Thyroid gland (tissue), 4 donors: ENCODE measurements around the gene ANKRD33B. TPM values are rescaled to one million over a fixed set of nuclear protein-coding genes. Genes with fewer than 3 reads are reported as not detected.

Experiments
- DNase-seq, 2 donors: peaks; one replicate each; pipeline ENCODE4 v3.0.0-alpha.2; 2019
- H3K27ac ChIP-seq, 3 donors: fragments of 200-600 bp; sonication (generic); 1 replicate in 2 of 3; 2 replicates in 1 of 3; pipeline ENCODE4 v1.5.1; 2016 to 2019; ENCODE audit warnings: mild to moderate bottlenecking in 1 of 3, moderate library complexity in 1 of 3
- H3K27me3 ChIP-seq: fragments of 200-600 bp; sonication (generic); one replicate; pipeline ENCODE4 v1.5.1; 2019
- H3K36me3 ChIP-seq, 2 donors: fragments of 200-600 bp; sonication (generic); one replicate each; pipeline ENCODE4 v1.5.1; 2016 to 2019
- H3K4me1 ChIP-seq, 2 donors: fragments of 200-600 bp; sonication (generic); one replicate each; pipeline ENCODE4 v1.5.1; 2017 to 2019
- H3K4me3 ChIP-seq, 3 donors: fragments of 200-600 bp; sonication (generic); replicated peaks in 1 of 3; 1 replicate in 2 of 3; 2 replicates in 1 of 3; pipeline ENCODE4 v1.5.1; 2016; ENCODE audit warnings: mild to moderate bottlenecking in 1 of 3
- H3K9me3 ChIP-seq: fragments of 200-600 bp; sonication (generic); one replicate; pipeline ENCODE4 v1.5.1; 2017
- POLR2A ChIP-seq, 2 donors: fragments of 450-650 bp; IDR thresholded peaks; one replicate each; pipeline ENCODE4 v1.6.1; 2017; ENCODE audit warnings: antibody characterized with exemption in 2 of 2, mild to moderate bottlenecking in 2 of 2, moderate library complexity in 1 of 2
- WGBS, 2 donors: methylation state at CpG; one replicate each; pipeline ENCODE4 v1.1.5; 2017; 5-methylcytosine and 5-hydroxymethylcytosine counted together
- intact Hi-C: fragments of 100-400 bp; cut with DNase I; formaldehyde crosslinking; loops from one replicate; pipeline ENCODE4 v1.15.1; 2023
- total RNA-seq, 4 donors: library from RNA; depleted of rRNA; stranded (reverse); fragments of >200 nt; gene quantifications; one replicate each; pipeline ENCODE4 v1.2.3, GENCODE V29; 2016
- TF ChIP-seq, protein P1 (sequence below), 6 experiments: fragments of 200-600 bp in 3 of 6; fragments of 450-650 bp in 3 of 6; sonication (generic) in 3 of 6; IDR thresholded peaks; one replicate each; pipeline ENCODE4 v1.5.1; 2016 to 2019; ENCODE audit warnings: antibody characterized with exemption in 6 of 6, mild to moderate bottlenecking in 2 of 6, inconsistent platforms in 1 of 6, moderate library complexity in 1 of 6

Gene ANKRD33B
- total RNA-seq, 4 donors from 2014 or later = 0.67 to 1.6 (median 1.1) TPM

DNA sequence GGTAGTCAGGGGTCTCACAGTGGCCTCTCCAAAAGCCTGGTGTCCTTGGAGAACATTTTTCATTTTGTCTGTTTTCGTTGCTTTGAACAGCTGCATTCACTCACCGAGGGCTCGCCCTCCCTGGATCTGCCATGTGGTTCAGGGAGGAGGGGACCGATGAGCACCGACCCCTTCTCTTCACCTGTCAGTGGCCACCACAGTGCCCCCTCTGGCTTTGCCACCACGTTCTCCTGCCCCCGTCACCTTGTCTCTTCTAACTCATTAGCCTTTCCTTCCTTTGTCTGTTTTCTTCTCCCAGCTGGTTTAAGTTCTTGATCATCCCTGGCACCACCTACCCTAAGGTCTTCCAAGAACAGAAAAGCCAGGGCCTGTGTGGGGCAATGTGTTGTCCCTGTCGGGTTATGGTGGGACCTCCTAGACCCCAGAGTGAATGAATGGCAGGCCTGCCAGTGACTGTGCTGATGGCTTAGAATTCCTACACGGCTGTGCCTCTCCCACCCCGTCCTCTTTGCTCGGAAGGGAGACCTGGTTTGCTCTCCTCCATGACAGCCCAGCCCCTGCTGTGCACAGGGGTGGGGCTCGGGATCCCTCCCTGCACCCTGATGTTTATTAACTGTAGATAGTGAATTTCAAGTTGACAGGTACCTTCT is 90.0 kb downstream of the ANKRD33B start:
- Histone ChIP-seq H3K4me1 (peaks cover 7 to 15% of the 10 kb centered on the region in 2 donors), H3K27ac (no peak overlapping the region), H3K27me3 (peaks cover 13% of the 10 kb centered on the region), H3K36me3 (no peaks in the 10 kb centered on the region), H3K9me3 (no peaks in the 10 kb centered on the region), H3K4me3 (no peak overlapping the region)
- intact Hi-C loops = no loop called here
- no peak for TF ChIP-seq POLR2A (IDR thresholded peaks at IDR 0.05)
- TF ChIP-seq, protein P1, sequence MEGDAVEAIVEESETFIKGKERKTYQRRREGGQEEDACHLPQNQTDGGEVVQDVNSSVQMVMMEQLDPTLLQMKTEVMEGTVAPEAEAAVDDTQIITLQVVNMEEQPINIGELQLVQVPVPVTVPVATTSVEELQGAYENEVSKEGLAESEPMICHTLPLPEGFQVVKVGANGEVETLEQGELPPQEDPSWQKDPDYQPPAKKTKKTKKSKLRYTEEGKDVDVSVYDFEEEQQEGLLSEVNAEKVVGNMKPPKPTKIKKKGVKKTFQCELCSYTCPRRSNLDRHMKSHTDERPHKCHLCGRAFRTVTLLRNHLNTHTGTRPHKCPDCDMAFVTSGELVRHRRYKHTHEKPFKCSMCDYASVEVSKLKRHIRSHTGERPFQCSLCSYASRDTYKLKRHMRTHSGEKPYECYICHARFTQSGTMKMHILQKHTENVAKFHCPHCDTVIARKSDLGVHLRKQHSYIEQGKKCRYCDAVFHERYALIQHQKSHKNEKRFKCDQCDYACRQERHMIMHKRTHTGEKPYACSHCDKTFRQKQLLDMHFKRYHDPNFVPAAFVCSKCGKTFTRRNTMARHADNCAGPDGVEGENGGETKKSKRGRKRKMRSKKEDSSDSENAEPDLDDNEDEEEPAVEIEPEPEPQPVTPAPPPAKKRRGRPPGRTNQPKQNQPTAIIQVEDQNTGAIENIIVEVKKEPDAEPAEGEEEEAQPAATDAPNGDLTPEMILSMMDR (IDR thresholded peaks at IDR 0.05) = no peak
- 89 to 90% methylated on average over 12 of the region's 12 CpGs for WGBS, 2 donors
- DNase-seq = no peak

DNA sequence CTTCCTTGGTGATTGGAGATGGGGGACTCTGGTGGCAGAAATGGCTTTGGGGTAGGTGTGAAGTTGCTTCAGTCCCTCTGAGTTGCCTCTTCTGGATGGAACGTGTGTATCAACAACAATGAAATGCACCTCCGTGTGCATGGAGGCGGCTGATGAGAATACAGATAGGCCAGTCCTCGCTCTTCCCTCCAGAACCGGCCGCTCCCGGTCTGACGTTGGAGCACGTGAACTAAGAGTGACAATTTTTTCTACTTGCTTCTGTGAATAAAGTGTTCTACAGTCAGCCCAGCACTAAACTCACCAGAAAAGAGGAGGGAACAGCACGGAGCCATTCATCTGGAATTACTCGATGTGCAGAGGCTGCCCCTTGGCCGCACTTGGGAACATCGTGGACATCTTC is 90.7 kb downstream of the ANKRD33B start:
- H3K4me1 ChIP-seq = peaks cover 7 to 15% of the 10 kb centered on the region in 2 donors
- no peaks in the 10 kb centered on the region for H3K36me3 ChIP-seq
- peaks cover 6% of the 10 kb centered on the region for H3K27me3 ChIP-seq
- intact Hi-C loops = no loop called here
- H3K4me3 ChIP-seq = no peak overlapping the region
- 91 to 94% methylated on average over 13 of the region's 13 CpGs for WGBS, 2 donors
- no peak for DNase-seq
- H3K9me3 ChIP-seq = no peaks in the 10 kb centered on the region
- no peak overlapping the region for H3K27ac ChIP-seq
- TF ChIP-seq POLR2A (IDR thresholded peaks at IDR 0.05) = no peak
- TF ChIP-seq, protein P1 (IDR thresholded peaks at IDR 0.05) = no peak

DNA sequence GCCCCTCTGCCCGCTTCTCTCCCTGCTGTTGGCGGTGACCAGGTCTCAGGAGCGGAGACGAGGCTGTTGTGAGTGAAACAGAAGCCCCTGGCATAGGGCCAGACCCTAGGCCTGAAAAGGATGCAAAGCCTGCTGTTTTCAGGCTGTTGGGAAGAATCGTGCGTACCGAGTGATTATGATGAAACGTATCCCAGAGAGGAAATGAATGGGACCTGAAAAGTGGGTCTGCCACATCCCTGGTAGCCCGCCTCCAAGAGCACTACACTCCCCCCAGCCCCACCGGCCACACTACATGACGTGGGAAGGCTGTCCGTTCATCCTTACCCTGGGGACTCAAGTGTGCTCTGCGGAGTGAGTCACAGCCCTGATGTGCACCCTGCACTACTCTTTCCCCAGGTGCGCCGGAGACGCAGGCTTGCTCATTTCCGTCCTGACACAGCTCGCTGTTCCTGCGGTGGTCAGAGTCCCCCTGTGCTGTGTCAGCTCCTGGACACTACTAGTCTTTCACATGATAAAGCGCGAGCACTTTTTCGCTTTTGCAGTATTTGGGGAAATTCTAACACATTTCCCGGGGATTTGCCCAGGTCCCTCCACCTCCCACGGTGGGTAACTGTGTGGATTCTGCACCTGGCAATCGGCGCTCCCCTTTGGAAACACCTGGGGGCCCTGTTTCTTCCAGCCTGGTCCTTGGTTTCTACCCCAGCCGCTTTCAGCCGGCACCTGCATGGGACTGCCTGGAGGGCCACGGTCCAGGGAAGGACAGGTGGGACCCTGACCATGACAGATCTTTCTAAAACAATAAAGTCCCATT is 91.5 kb downstream of the ANKRD33B start:
- Histone ChIP-seq H3K4me1 (peaks cover 7 to 15% of the 10 kb centered on the region in 2 donors), H3K4me3 (no peak overlapping the region), H3K27me3 (no peaks in the 10 kb centered on the region), H3K9me3 (no peaks in the 10 kb centered on the region), H3K36me3 (no peaks in the 10 kb centered on the region), H3K27ac (no peak overlapping the region)
- intact Hi-C loops = no loop called here
- TF ChIP-seq, protein P1 (IDR thresholded peaks at IDR 0.05) = no peak
- no peak for TF ChIP-seq POLR2A (IDR thresholded peaks at IDR 0.05)
- WGBS, 2 donors = 76 to 78% methylated on average over 29 of the region's 29 CpGs
- no peak for DNase-seq

DNA sequence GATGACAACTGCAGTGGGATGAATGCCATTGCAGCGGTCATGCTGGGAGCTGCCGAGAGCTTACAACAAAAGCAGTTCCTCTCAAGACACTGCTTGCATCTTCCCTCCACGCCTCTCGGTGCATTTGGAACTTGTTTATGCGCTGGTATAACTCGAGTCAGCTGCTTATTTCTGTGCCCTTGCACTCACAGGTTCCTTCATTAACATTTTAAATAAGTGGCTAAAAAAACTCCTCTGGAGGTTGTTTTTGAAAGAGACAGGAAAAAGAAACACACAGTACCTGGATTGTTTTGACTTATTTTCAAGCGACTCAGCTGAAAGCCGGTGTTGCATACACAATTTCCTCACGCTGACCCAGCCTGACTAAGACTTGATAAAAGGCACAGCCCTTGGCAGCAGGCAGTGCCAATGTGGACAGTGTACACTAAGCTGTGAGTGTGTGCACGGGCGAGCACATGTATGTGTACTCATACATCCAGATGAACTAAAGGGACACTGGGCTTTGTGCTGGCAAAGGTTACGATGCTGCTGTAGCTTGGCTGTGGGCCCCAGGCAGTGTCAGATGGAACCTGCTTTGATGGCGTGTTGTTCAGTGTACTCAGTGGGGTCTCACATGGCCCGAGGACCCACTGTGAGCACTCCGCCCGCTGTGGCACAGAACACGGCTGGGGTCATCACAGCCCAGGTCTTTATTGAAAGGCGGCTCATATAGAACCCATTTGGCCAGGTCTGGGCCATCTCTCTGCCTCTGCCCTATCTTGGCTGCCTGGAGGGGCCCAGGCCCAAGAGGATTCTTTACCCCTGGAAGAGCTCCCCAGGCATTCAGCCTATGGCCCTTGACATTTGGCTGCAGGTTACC is 92.3 kb downstream of the ANKRD33B start:
- TF ChIP-seq, protein P1 (IDR thresholded peaks at IDR 0.05) = no peak
- no peak for TF ChIP-seq POLR2A (IDR thresholded peaks at IDR 0.05)
- intact Hi-C loops = no loop called here
- Histone ChIP-seq H3K36me3 (no peaks in the 10 kb centered on the region), H3K27me3 (no peaks in the 10 kb centered on the region), H3K4me1 (peaks cover 7 to 15% of the 10 kb centered on the region in 2 donors), H3K9me3 (no peaks in the 10 kb centered on the region), H3K27ac (no peak overlapping the region), H3K4me3 (no peak overlapping the region)
- peak; percentile 55 to 67 for DNase-seq
- WGBS, 2 donors = 41 to 44% methylated on average over 13 to 14 of the region's 18 CpGs
